ENCODE results near the gene SARDH. TPM values are rescaled to one million over a fixed set of nuclear protein-coding genes. Genes with fewer than 3 reads are reported as not detected.

SARDH gene
- total and polyA plus RNA-seq, 2 of the 8 experiments (the other 6 are each of a cell fraction or from before 2014, with no cell fraction given): 6.4 to 7.4 TPM

GRCh38 chr9:133740911-133741310, 2.8 kb upstream of the SARDH start (continued):
- TF ChIP-seq EP300 (IDR thresholded peaks at IDR 0.05; ENCODE audit: borderline replicate concordance in 1 of 2, low read depth in 2 of 2, low read length in 2 of 2) (no peak), SP1 (IDR thresholded peaks at IDR 0.05; ENCODE audit: low read depth, low read length) (no peak), SUZ12 (IDR thresholded peaks at IDR 0.05; ENCODE audit: low read length) (no peak)
